HEK293 (cell line): ENCODE data around the gene KIAA1958.
A peak's percentile ranks its signal among the peaks of the same experiment; 100 is the strongest.

Source experiments
- ATF2 ChIP-seq: fragments of 450-650 bp; formaldehyde crosslinking; IDR thresholded peaks from 2 replicates; pipeline ENCODE4 v1.5.1; 2016; ENCODE audit warnings: missing biosample characterization, missing genetic modification characterization, low read depth
- BCL11A ChIP-seq: fragments of 450-650 bp; formaldehyde crosslinking; IDR thresholded peaks from 2 replicates; pipeline ENCODE4 v1.5.1; 2016; ENCODE audit warnings: low read depth, missing biosample characterization, missing genetic modification characterization
- CTCF ChIP-seq: fragments of 450-650 bp; formaldehyde crosslinking; IDR thresholded peaks from 2 replicates; pipeline ENCODE4 v1.5.1; 2016; ENCODE audit warnings: missing biosample characterization, missing genetic modification characterization
- GLIS2 ChIP-seq: fragments of 450-650 bp; formaldehyde crosslinking; IDR thresholded peaks from 2 replicates; pipeline ENCODE4 v1.5.1; 2016; ENCODE audit warnings: missing biosample characterization, missing genetic modification characterization
- HOXC10 ChIP-seq: sonication (generic); formaldehyde crosslinking; IDR thresholded peaks from 2 replicates; pipeline ENCODE4 v1.8.1; 2023; ENCODE audit warnings: mild to moderate bottlenecking, missing genetic modification reagents
- KLF16 ChIP-seq: fragments of 450-650 bp; formaldehyde crosslinking; IDR thresholded peaks from 2 replicates; pipeline ENCODE4 v1.5.1; 2017; ENCODE audit warnings: missing biosample characterization, missing genetic modification characterization
- PRDM10 ChIP-seq: fragments of 450-650 bp; formaldehyde crosslinking; IDR thresholded peaks from 2 replicates; pipeline ENCODE4 v1.5.1; 2016; ENCODE audit warnings: missing biosample characterization, missing genetic modification characterization
- SP3 ChIP-seq: fragments of 450-650 bp; formaldehyde crosslinking; IDR thresholded peaks from 2 replicates; pipeline ENCODE4 v1.5.1; 2016; ENCODE audit warnings: missing biosample characterization, missing genetic modification characterization
- SP7 ChIP-seq: fragments of 450-650 bp; formaldehyde crosslinking; IDR thresholded peaks from 2 replicates; pipeline ENCODE4 v1.5.1; 2016; ENCODE audit warnings: missing biosample characterization, missing genetic modification characterization
- TRIM28 ChIP-seq: IDR thresholded peaks from 2 replicates; pipeline ENCODE4 v1.6.1; 2011; ENCODE audit warnings: low read length, control low read depth, borderline replicate concordance
- ZBTB26 ChIP-seq: fragments of 450-650 bp; formaldehyde crosslinking; optimal IDR thresholded peaks from 2 replicates; pipeline ENCODE3; 2016; ENCODE audit warnings: missing biosample characterization, mild to moderate bottlenecking, missing genetic modification characterization
- ZBTB48 ChIP-seq: fragments of 450-650 bp; formaldehyde crosslinking; IDR thresholded peaks from 2 replicates; pipeline ENCODE4 v1.5.1; 2016; ENCODE audit warnings: missing biosample characterization, missing genetic modification characterization
- ZEB2 ChIP-seq: fragments of 450-650 bp; formaldehyde crosslinking; IDR thresholded peaks from 2 replicates; pipeline ENCODE4 v1.5.1; 2016; ENCODE audit warnings: missing biosample characterization, missing genetic modification characterization
- ZFHX2 ChIP-seq: fragments of 450-650 bp; formaldehyde crosslinking; conservative IDR thresholded peaks from 2 replicates; pipeline ENCODE4 v1.5.1; 2016; ENCODE audit warnings: missing biosample characterization, missing genetic modification characterization
- ZFP69B ChIP-seq: fragments of 450-650 bp; formaldehyde crosslinking; IDR thresholded peaks from 2 replicates; pipeline ENCODE4 v1.5.1; 2016; ENCODE audit warnings: missing biosample characterization, missing genetic modification characterization
- ZNF174 ChIP-seq: fragments of 450-650 bp; formaldehyde crosslinking; IDR thresholded peaks from 2 replicates; pipeline ENCODE4 v1.5.0; 2017; ENCODE audit warnings: missing biosample characterization, mild to moderate bottlenecking, missing genetic modification characterization
- ZNF2 ChIP-seq: fragments of 450-650 bp; formaldehyde crosslinking; IDR thresholded peaks from 2 replicates; pipeline ENCODE4 v1.5.1; 2016; ENCODE audit warnings: missing biosample characterization, missing genetic modification characterization
- ZNF23 ChIP-seq: fragments of 450-650 bp; formaldehyde crosslinking; IDR thresholded peaks from 2 replicates; pipeline ENCODE4 v1.5.1; 2016; ENCODE audit warnings: missing biosample characterization, missing genetic modification characterization, borderline replicate concordance
- ZNF501 ChIP-seq: fragments of 450-650 bp; formaldehyde crosslinking; IDR thresholded peaks from 2 replicates; pipeline ENCODE4 v1.5.1; 2016; ENCODE audit warnings: missing biosample characterization, missing genetic modification characterization
- ZNF513 ChIP-seq: fragments of 450-650 bp; IDR thresholded peaks from 2 replicates; pipeline ENCODE4 v1.5.1; 2018; ENCODE audit warnings: missing biosample characterization, missing genetic modification characterization
- ZNF558 ChIP-seq: fragments of 450-650 bp; formaldehyde crosslinking; IDR thresholded peaks from 2 replicates; pipeline ENCODE4 v1.5.1; 2016; ENCODE audit warnings: missing biosample characterization, missing genetic modification characterization
- ZNF580 ChIP-seq: fragments of 450-650 bp; formaldehyde crosslinking; IDR thresholded peaks from 2 replicates; pipeline ENCODE4 v1.5.1; 2016; ENCODE audit warnings: missing biosample characterization, missing genetic modification characterization
- ZNF629 ChIP-seq: fragments of 450-650 bp; formaldehyde crosslinking; IDR thresholded peaks from 2 replicates; pipeline ENCODE4 v1.5.1; 2017; ENCODE audit warnings: missing biosample characterization, missing genetic modification characterization
- ZNF692 ChIP-seq: fragments of 450-650 bp; formaldehyde crosslinking; IDR thresholded peaks from 2 replicates; pipeline ENCODE4 v1.5.1; 2016; ENCODE audit warnings: missing biosample characterization, missing genetic modification characterization
- ZNF776 ChIP-seq: fragments of 450-650 bp; formaldehyde crosslinking; IDR thresholded peaks from 2 replicates; pipeline ENCODE4 v1.5.0; 2017; ENCODE audit warnings: missing biosample characterization, missing genetic modification characterization, borderline replicate concordance
- ZXDB ChIP-seq: fragments of 450-650 bp; formaldehyde crosslinking; IDR thresholded peaks from 2 replicates; pipeline ENCODE4 v1.5.1; 2016; ENCODE audit warnings: missing biosample characterization, missing genetic modification characterization

KIAA1958 gene

GRCh38 chr9:112717661-112718331, 231.2 kb downstream of the KIAA1958 start, which contains the start of gene INIP (continued):
- peak; percentile 30 for TF ChIP-seq ZBTB26 (tag by site-specific recombination)
- TF ChIP-seq ZNF692 (tag by site-specific recombination), result peak; percentile 99
- 0 out of 2 replicates have a peak, but pooled peaks have one; percentile 29 for TF ChIP-seq ATF2 (tag by site-specific recombination)
- TF ChIP-seq ZNF776 (tag by site-specific recombination), result no peak
- TF ChIP-seq ZNF629 (tag by site-specific recombination), result peak; percentile 88
- TF ChIP-seq ZEB2 (tag by site-specific recombination), result peak; percentile 71
- 0 out of 2 replicates have a peak, but pooled peaks have one; percentile 43 for TF ChIP-seq ZNF2 (tag by site-specific recombination)
- no peak for TF ChIP-seq ZNF23 (tag by site-specific recombination)
- peak; percentile 97 for TF ChIP-seq ZFP69B (tag by site-specific recombination)
- peak; percentile 82 for TF ChIP-seq PRDM10 (tag by site-specific recombination)
- TF ChIP-seq BCL11A (tag by site-specific recombination), result no peak
- TF ChIP-seq GLIS2, result peak; percentile 95
- no peak for TF ChIP-seq HOXC10 (CRISPR knock-in tag)
- TF ChIP-seq ZNF174 (tag by site-specific recombination), result no peak
- TF ChIP-seq ZBTB48 (tag by site-specific recombination), result peak; percentile 76
- TF ChIP-seq CTCF, result peak; percentile 70
- peak; percentile 69 for TF ChIP-seq SP7 (tag by site-specific recombination)
- peak; percentile 79 for TF ChIP-seq SP3 (tag by site-specific recombination)
- no peak for TF ChIP-seq TRIM28
- peak; percentile 43; the same call in 1 of the 2 replicates for TF ChIP-seq ZXDB (tag by site-specific recombination)
- peak; percentile 86 for TF ChIP-seq ZNF501 (tag by site-specific recombination)
- peak; percentile 70 for TF ChIP-seq KLF16 (tag by site-specific recombination)
- TF ChIP-seq ZNF513 (tag by site-specific recombination), result no peak
- no peak for TF ChIP-seq ZNF558
- TF ChIP-seq ZNF580 (tag by site-specific recombination), result peak; percentile 63
- TF ChIP-seq ZFHX2, result peak; percentile 68
